ENCODE data around the gene RGS7BP.

- TF ChIP-seq CTCF (IDR thresholded peaks at IDR 0.05; ENCODE audit: insufficient read depth, low read length) (no peak), REST (IDR thresholded peaks at IDR 0.05; ENCODE audit: insufficient replicate concordance, low read depth) (no peak)
These were observed 43.4 kb upstream of the RGS7BP start for GRCh38 chr5:64462391-64462790.
